NCI-H345 (cell line): Measurements from ENCODE around the gene RPL7A.
"Not testable (repeated sequence)": the region's sequence is repeated elsewhere in the genome, so short reads cannot be mapped to it uniquely, and the experiment has no call there.

ENCODE experiments used
- DNase-seq: peaks from one replicate; lab custom pipeline; 2025; lab: John Stamatoyannopoulos, UW

The RPL7A gene

GRCh38 chr9:133327834-133328484, 20.1 kb upstream of the RPL7A start:
- no peak for DNase-seq

- not testable (repeated sequence) for DNase-seq
Measured at GRCh38 chr9:133329306-133330156, 18.5 kb upstream of the RPL7A start.

- DNase-seq: no peak
Measured at GRCh38 chr9:133331221-133331620, 16.8 kb upstream of the RPL7A start.

GRCh38 chr9:133331641-133332380, 16.2 kb upstream of the RPL7A start:
- no peak for DNase-seq

- DNase-seq: no peak
Measured at GRCh38 chr9:133332381-133332730, 15.7 kb upstream of the RPL7A start.

GRCh38 chr9:133333011-133333410, 15.0 kb upstream of the RPL7A start:
- DNase-seq: no peak

- DNase-seq: no peak
Measured at GRCh38 chr9:133333566-133333965, 14.5 kb upstream of the RPL7A start.

- DNase-seq: no peak
Measured at GRCh38 chr9:133334161-133334560, 13.9 kb upstream of the RPL7A start.

GRCh38 chr9:133334888-133335287, 13.1 kb upstream of the RPL7A start:
- DNase-seq: not testable (repeated sequence)

GRCh38 chr9:133335924-133336811, 11.8 kb upstream of the RPL7A start, which contains the start of gene SURF6:
SURF6 (minus strand) TSS chr9:133336188; CDS start chr9:133336132, 56 bp downstream.
- DNase-seq: peak; percentile 96

- DNase-seq: no peak
Measured at GRCh38 chr9:133339641-133340040, 8.4 kb upstream of the RPL7A start.

- DNase-seq: no peak
Measured at GRCh38 chr9:133340256-133340655, 7.8 kb upstream of the RPL7A start.

- DNase-seq: no peak
Measured at GRCh38 chr9:133340916-133341315, 7.1 kb upstream of the RPL7A start.

GRCh38 chr9:133341369-133342068, 6.5 kb upstream of the RPL7A start:
- no peak for DNase-seq

- DNase-seq: no peak
Measured at GRCh38 chr9:133342069-133342406, 6.0 kb upstream of the RPL7A start.

- DNase-seq: no peak
Measured at GRCh38 chr9:133342570-133342969, 5.4 kb upstream of the RPL7A start.

- no peak for DNase-seq
Measured at GRCh38 chr9:133344071-133344470, 3.9 kb upstream of the RPL7A start.

- DNase-seq: no peak
Measured at GRCh38 chr9:133344979-133345378, 3.0 kb upstream of the RPL7A start.

GRCh38 chr9:133345596-133345995, 2.4 kb upstream of the RPL7A start:
- DNase-seq: no peak

GRCh38 chr9:133346021-133346785, 1.8 kb upstream of the RPL7A start:
- DNase-seq: no peak
